ENCODE measurements around the gene PIK3C2G. TPM values are rescaled to one million over a fixed set of nuclear protein-coding genes. Genes with fewer than 3 reads are reported as not detected.

PIK3C2G gene
- total RNA-seq, 1 experiment from 2014 or later: not detected

DNA sequence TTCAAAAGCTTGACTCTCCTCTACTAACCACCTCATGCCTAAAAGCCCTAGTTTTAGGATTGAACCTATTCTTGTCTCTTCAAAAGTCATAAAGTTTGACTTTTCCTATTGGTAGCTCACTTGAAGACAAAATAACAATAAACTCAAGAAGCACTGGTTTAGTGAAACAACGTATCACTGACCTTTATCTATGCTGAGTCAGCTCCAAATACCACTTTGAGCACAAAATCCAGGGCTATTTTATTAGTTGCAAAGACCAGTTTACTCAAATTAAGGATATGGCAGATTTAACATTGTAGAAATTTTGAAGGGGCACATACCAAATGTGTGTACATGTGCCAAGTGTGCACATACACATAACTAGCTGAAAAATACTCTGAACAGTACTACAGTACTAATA lies 45.0 kb downstream of the PIK3C2G start:
- no peaks in the 10 kb centered on the region for H3K36me3 ChIP-seq (ENCODE audit: control insufficient read depth, insufficient read depth, low read length)
- 0 out of 2 replicates have a peak, but pooled peaks cover 3% of the 10 kb centered on the region for H3K9me3 ChIP-seq (ENCODE audit: control insufficient read depth, insufficient read depth, low read depth, low read length)
- H3K4me1 ChIP-seq (ENCODE audit: control insufficient read depth, insufficient read depth, low read length): no peaks in the 10 kb centered on the region
- BruUV-seq (replicated peaks): no TSS peak
- in situ Hi-C loops (cut with HindIII; ENCODE audit: low pct_unique_long_range_greater_than_20kb, low sequenced_read_pairs): no loop called here
- TF ChIP-seq, protein P1, sequence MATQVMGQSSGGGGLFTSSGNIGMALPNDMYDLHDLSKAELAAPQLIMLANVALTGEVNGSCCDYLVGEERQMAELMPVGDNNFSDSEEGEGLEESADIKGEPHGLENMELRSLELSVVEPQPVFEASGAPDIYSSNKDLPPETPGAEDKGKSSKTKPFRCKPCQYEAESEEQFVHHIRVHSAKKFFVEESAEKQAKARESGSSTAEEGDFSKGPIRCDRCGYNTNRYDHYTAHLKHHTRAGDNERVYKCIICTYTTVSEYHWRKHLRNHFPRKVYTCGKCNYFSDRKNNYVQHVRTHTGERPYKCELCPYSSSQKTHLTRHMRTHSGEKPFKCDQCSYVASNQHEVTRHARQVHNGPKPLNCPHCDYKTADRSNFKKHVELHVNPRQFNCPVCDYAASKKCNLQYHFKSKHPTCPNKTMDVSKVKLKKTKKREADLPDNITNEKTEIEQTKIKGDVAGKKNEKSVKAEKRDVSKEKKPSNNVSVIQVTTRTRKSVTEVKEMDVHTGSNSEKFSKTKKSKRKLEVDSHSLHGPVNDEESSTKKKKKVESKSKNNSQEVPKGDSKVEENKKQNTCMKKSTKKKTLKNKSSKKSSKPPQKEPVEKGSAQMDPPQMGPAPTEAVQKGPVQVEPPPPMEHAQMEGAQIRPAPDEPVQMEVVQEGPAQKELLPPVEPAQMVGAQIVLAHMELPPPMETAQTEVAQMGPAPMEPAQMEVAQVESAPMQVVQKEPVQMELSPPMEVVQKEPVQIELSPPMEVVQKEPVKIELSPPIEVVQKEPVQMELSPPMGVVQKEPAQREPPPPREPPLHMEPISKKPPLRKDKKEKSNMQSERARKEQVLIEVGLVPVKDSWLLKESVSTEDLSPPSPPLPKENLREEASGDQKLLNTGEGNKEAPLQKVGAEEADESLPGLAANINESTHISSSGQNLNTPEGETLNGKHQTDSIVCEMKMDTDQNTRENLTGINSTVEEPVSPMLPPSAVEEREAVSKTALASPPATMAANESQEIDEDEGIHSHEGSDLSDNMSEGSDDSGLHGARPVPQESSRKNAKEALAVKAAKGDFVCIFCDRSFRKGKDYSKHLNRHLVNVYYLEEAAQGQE (IDR thresholded peaks at IDR 0.05; ENCODE audit: insufficient read depth in 1 of 2, low read depth in 2 of 2, low read length in 1 of 2): no peak
- TF ChIP-seq SIN3A (IDR thresholded peaks at IDR 0.05; ENCODE audit: borderline replicate concordance, insufficient read depth, low read depth, low read length) (no peak), TCF7L2 (IDR thresholded peaks at IDR 0.05; ENCODE audit: low read depth, low read length) (no peak), POLR2AphosphoS5 (IDR thresholded peaks at IDR 0.05; ENCODE audit: low read depth, low read length) (no peak)
- TF ChIP-seq, protein P2, sequence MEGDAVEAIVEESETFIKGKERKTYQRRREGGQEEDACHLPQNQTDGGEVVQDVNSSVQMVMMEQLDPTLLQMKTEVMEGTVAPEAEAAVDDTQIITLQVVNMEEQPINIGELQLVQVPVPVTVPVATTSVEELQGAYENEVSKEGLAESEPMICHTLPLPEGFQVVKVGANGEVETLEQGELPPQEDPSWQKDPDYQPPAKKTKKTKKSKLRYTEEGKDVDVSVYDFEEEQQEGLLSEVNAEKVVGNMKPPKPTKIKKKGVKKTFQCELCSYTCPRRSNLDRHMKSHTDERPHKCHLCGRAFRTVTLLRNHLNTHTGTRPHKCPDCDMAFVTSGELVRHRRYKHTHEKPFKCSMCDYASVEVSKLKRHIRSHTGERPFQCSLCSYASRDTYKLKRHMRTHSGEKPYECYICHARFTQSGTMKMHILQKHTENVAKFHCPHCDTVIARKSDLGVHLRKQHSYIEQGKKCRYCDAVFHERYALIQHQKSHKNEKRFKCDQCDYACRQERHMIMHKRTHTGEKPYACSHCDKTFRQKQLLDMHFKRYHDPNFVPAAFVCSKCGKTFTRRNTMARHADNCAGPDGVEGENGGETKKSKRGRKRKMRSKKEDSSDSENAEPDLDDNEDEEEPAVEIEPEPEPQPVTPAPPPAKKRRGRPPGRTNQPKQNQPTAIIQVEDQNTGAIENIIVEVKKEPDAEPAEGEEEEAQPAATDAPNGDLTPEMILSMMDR (IDR thresholded peaks at IDR 0.05): no peak
- H3K27ac ChIP-seq (ENCODE audit: low read length): no peak overlapping the region
- no peak overlapping the region for H3K4me3 ChIP-seq (ENCODE audit: low read depth in 2 of 2, low read length in 2 of 2)
- DNase-seq (ENCODE audit: low read depth, low spot score) (no peak), ATAC-seq (no peak)
- H3K27me3 ChIP-seq (ENCODE audit: control insufficient read depth, insufficient read depth, low read length): no peaks in the 10 kb centered on the region
- ChIA-PET CTCF (no interaction called here), POLR2A (no interaction called here)
- intact Hi-C loops (cut with micrococcal nuclease; ENCODE audit: unreplicated experiment): no loop called here

DNA sequence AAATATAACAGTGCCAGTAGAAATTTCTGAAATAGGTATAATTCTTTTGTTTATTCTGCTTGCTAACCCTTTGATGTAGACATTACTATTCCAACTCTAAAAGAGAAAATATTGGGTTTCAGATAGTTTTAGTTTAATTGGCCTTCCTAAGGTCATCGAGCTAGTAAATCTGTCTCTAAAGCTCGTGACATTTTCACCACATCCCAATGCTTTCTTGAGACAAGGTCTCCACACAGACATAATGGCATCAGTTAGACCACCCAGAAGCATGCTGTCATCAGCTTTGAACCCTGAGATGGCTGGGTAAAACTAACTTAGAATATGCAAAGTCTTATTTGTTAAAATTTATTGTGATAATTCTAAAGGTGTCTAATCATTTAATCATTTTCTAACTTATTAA lies 52.0 kb downstream of the PIK3C2G start:
- H3K27me3 ChIP-seq (ENCODE audit: control insufficient read depth, insufficient read depth, low read length): no peaks in the 10 kb centered on the region
- ATAC-seq: no peak
- TF ChIP-seq, protein P2 (IDR thresholded peaks at IDR 0.05): no peak
- TF ChIP-seq SIN3A (IDR thresholded peaks at IDR 0.05; ENCODE audit: borderline replicate concordance, insufficient read depth, low read depth, low read length) (no peak), POLR2AphosphoS5 (IDR thresholded peaks at IDR 0.05; ENCODE audit: low read depth, low read length) (no peak), TCF7L2 (IDR thresholded peaks at IDR 0.05; ENCODE audit: low read depth, low read length) (no peak)
- TF ChIP-seq, protein P1 (IDR thresholded peaks at IDR 0.05; ENCODE audit: insufficient read depth in 1 of 2, low read depth in 2 of 2, low read length in 1 of 2): no peak
- BruUV-seq (replicated peaks): no TSS peak
- ChIA-PET CTCF (no interaction called here), POLR2A (no interaction called here)
- no peaks in the 10 kb centered on the region; the same call in 1 of the 2 replicates for H3K36me3 ChIP-seq (ENCODE audit: control insufficient read depth, insufficient read depth, low read length)
- no peak for DNase-seq (ENCODE audit: low read depth, low spot score)
- intact Hi-C loops (cut with micrococcal nuclease; ENCODE audit: unreplicated experiment): no loop called here
- no peak overlapping the region for H3K4me3 ChIP-seq (ENCODE audit: low read depth in 2 of 2, low read length in 2 of 2)
- H3K9me3 ChIP-seq (ENCODE audit: control insufficient read depth, insufficient read depth, low read depth, low read length): no peaks in the 10 kb centered on the region
- H3K4me1 ChIP-seq (ENCODE audit: control insufficient read depth, insufficient read depth, low read length): no peaks in the 10 kb centered on the region
- in situ Hi-C loops (cut with HindIII; ENCODE audit: low pct_unique_long_range_greater_than_20kb, low sequenced_read_pairs): no loop called here
- no peak overlapping the region for H3K27ac ChIP-seq (ENCODE audit: low read length)
